H1 (cell line): ENCODE measurements around the gene MDFI. TPM values are rescaled to one million over a fixed set of nuclear protein-coding genes. Genes with fewer than 3 reads are reported as not detected.

Source experiments
- CTCF ChIA-PET: fragments of 300-600 bp; sonication (Branson Sonifier 250); formaldehyde crosslinking; loops from one replicate; lab custom pipeline; 2021; ENCODE audit not compliant: partially characterized antibody; lab: Charles Lee
- POLR2A ChIA-PET: fragments of 300-600 bp; sonication (Branson Sonifier 250); formaldehyde crosslinking; loops from one replicate; lab custom pipeline; 2021; ENCODE audit warnings: inconsistent platforms; ENCODE audit not compliant: partially characterized antibody; lab: Charles Lee
- DNase-seq, 2 experiments: peaks; one replicate each; pipeline versions ENCODE4 v3.0.0 to v3.0.0-alpha.2; 2010 to 2022; ENCODE audit warnings: low spot score in 2 of 2, low read depth in 1 of 2, mixed read lengths in 1 of 2
- FAIRE-seq: peaks from 2 replicates; lab custom pipeline; 2011; peaks lifted over from hg19 to GRCh38; lab: Jason Lieb, UNC
- H2AFZ ChIP-seq: 2 replicates; pipeline ENCODE4 v1.8.1; 2012; ENCODE audit warnings: low read length, inconsistent platforms
- H2AK5ac ChIP-seq: 2 replicates; pipeline ENCODE4 v1.6.1; 2013; ENCODE audit warnings: low read depth, low read length
- H2BK120ac ChIP-seq: replicated peaks from 2 replicates; pipeline ENCODE3; 2013; ENCODE audit warnings: low read depth, low read length, inconsistent platforms
- H2BK12ac ChIP-seq: 2 replicates; pipeline ENCODE4 v1.6.1; 2013; ENCODE audit warnings: low read depth, low read length
- H2BK15ac ChIP-seq: 2 replicates; pipeline ENCODE4 v1.6.1; 2013; ENCODE audit warnings: low read length
- H2BK20ac ChIP-seq: 2 replicates; pipeline ENCODE4 v1.6.1; 2013; ENCODE audit warnings: low read length
- H2BK5ac ChIP-seq: 2 replicates; pipeline ENCODE4 v1.6.1; 2013; ENCODE audit warnings: low read depth, low read length
- H3K14ac ChIP-seq: 2 replicates; pipeline ENCODE4 v1.6.1; 2013; ENCODE audit warnings: inconsistent platforms; ENCODE audit not compliant: insufficient read length
- H3K18ac ChIP-seq: 2 replicates; pipeline ENCODE4 v1.6.1; 2013; ENCODE audit warnings: low read length; ENCODE audit errors: extremely low read depth
- H3K23ac ChIP-seq: 2 replicates; pipeline ENCODE4 v1.6.1; 2013; ENCODE audit warnings: inconsistent platforms; ENCODE audit not compliant: insufficient read length
- H3K23me2 ChIP-seq: 2 replicates; pipeline ENCODE4 v1.6.1; 2013; ENCODE audit warnings: low read depth, low read length
- H3K27ac ChIP-seq: 2 replicates; pipeline ENCODE4 v1.6.1; 2011; ENCODE audit warnings: low read depth, low read length, inconsistent platforms
- H3K27me3 ChIP-seq, 4 experiments: replicated peaks in 1 of 4; 1 replicate in 1 of 4; 2 replicates in 3 of 4; pipeline versions ENCODE4 v1.6.1 to v1.8.1; 2011 to 2013; ENCODE audit warnings: low read length in 3 of 4, mild to moderate bottlenecking in 3 of 4, inconsistent platforms in 2 of 4, mixed read lengths in 2 of 4, moderate library complexity in 1 of 4; ENCODE audit not compliant: control insufficient read depth in 3 of 4, insufficient read depth in 3 of 4; ENCODE audit errors: extremely low read depth in 1 of 4
- H3K36me3 ChIP-seq, 4 experiments: 2 replicates each; pipeline versions ENCODE4 v1.6.1 to v1.8.1; 2011 to 2013; ENCODE audit warnings: mild to moderate bottlenecking in 4 of 4, low read length in 3 of 4, moderate library complexity in 2 of 4, control low read depth in 1 of 4, inconsistent platforms in 1 of 4; ENCODE audit not compliant: insufficient read depth in 4 of 4, control insufficient read depth in 2 of 4
- H3K4ac ChIP-seq: replicated peaks from 2 replicates; pipeline ENCODE3; 2013; ENCODE audit warnings: low read length, low read depth, mixed read lengths, inconsistent platforms; ENCODE audit not compliant: insufficient read length
- H3K4me1 ChIP-seq, 4 experiments: replicated peaks in 1 of 4; 1 replicate in 1 of 4; 2 replicates in 3 of 4; pipeline versions ENCODE4 v1.6.1 to v1.8.1; 2011 to 2013; ENCODE audit warnings: low read length in 3 of 4, inconsistent platforms in 2 of 4, mixed read lengths in 1 of 4; ENCODE audit not compliant: insufficient read depth in 4 of 4, control insufficient read depth in 3 of 4
- H3K4me2 ChIP-seq, 2 experiments: 2 replicates each; pipeline versions ENCODE4 v1.6.1 to v1.8.1; 2011 to 2013; ENCODE audit warnings: low read depth in 2 of 2, low read length in 2 of 2, control low read depth in 1 of 2, inconsistent platforms in 1 of 2, mild to moderate bottlenecking in 1 of 2; ENCODE audit not compliant: insufficient read depth in 1 of 2
- H3K4me3 ChIP-seq, 4 experiments: fragments of 200-600, 300-600 bp in 1 of 4; sonication (generic), shearing (Covaris generic), sonication (Bioruptor Twin) in 1 of 4; 2 replicates each; pipeline versions ENCODE4 v1.5.1 to v1.8.1; 2011 to 2016; ENCODE audit warnings: low read length in 4 of 4, low read depth in 3 of 4, control low read depth in 2 of 4, inconsistent platforms in 2 of 4, mild to moderate bottlenecking in 2 of 4, mixed read lengths in 1 of 4, moderate library complexity in 1 of 4; ENCODE audit not compliant: insufficient read depth in 2 of 4; ENCODE audit errors: extremely low read depth in 1 of 4
- H3K56ac ChIP-seq: replicated peaks from 2 replicates; pipeline ENCODE3; 2013; ENCODE audit warnings: low read depth, mild to moderate bottlenecking, mixed read lengths, low read length, inconsistent platforms; ENCODE audit not compliant: insufficient read length
- H3K79me1 ChIP-seq: 2 replicates; pipeline ENCODE4 v1.6.1; 2013; ENCODE audit warnings: low read depth, low read length, control low read depth
- H3K79me2 ChIP-seq, 2 experiments: 2 replicates each; pipeline versions ENCODE4 v1.6.1 to v1.8.1; 2012 to 2013; ENCODE audit warnings: low read length in 2 of 2, mild to moderate bottlenecking in 2 of 2, inconsistent platforms in 1 of 2; ENCODE audit not compliant: insufficient read depth in 2 of 2, control insufficient read depth in 1 of 2
- H3K9ac ChIP-seq, 4 experiments: replicated peaks in 1 of 4; 1 replicate in 1 of 4; 2 replicates in 3 of 4; pipeline versions ENCODE4 v1.6.1 to v1.8.1; 2011 to 2013; ENCODE audit warnings: low read depth in 3 of 4, low read length in 3 of 4, control low read depth in 2 of 4, mild to moderate bottlenecking in 2 of 4, moderate library complexity in 2 of 4, inconsistent platforms in 1 of 4; ENCODE audit errors: extremely low read depth in 1 of 4
- H3K9me3 ChIP-seq, 2 experiments: 2 replicates each; pipeline versions ENCODE4 v1.6.1 to v1.8.1; 2012 to 2013; ENCODE audit warnings: mild to moderate bottlenecking in 2 of 2, moderate library complexity in 2 of 2, control low read depth in 1 of 2, inconsistent platforms in 1 of 2, low read depth in 1 of 2, low read length in 1 of 2, mixed read lengths in 1 of 2; ENCODE audit not compliant: insufficient read depth in 2 of 2
- H4K20me1 ChIP-seq, 2 experiments: replicated peaks in 1 of 2; 2 replicates each; pipeline versions ENCODE3 to v1.8.1; 2011 to 2013; ENCODE audit warnings: inconsistent platforms in 2 of 2, low read length in 2 of 2, mild to moderate bottlenecking in 1 of 2; ENCODE audit not compliant: insufficient read depth in 2 of 2, control insufficient read depth in 1 of 2
- H4K5ac ChIP-seq: 2 replicates; pipeline ENCODE4 v1.6.1; 2013; ENCODE audit warnings: low read length, low read depth, mixed read lengths, inconsistent platforms; ENCODE audit not compliant: insufficient read length
- H4K8ac ChIP-seq: 2 replicates; pipeline ENCODE4 v1.8.0; 2013; ENCODE audit warnings: mild to moderate bottlenecking, moderate library complexity, low read length, inconsistent platforms; ENCODE audit not compliant: insufficient read depth; ENCODE audit errors: extremely low read depth
- H4K91ac ChIP-seq: replicated peaks from 2 replicates; pipeline ENCODE3; 2013; ENCODE audit warnings: low read length, mixed read lengths, inconsistent platforms; ENCODE audit not compliant: insufficient read length
- ASH2L ChIP-seq: fragments of 200-600, 300-600 bp; sonication (generic); IDR thresholded peaks from one replicate; pipeline ENCODE4 v1.7.1; 2017; ENCODE audit warnings: low read length
- CREB1 ChIP-seq: IDR thresholded peaks from 2 replicates; pipeline ENCODE4 v1.6.1; 2012; ENCODE audit warnings: inconsistent platforms
- FOSL1 ChIP-seq: IDR thresholded peaks from 2 replicates; pipeline ENCODE4 v1.6.1; 2011; ENCODE audit warnings: mild to moderate bottlenecking, low read depth, low read length, moderate library complexity; ENCODE audit not compliant: insufficient read depth
- SIRT6 ChIP-seq: IDR thresholded peaks from one replicate; pipeline ENCODE4 v1.7.1; 2012; ENCODE audit warnings: low read length, inconsistent platforms
- SP1 ChIP-seq: IDR thresholded peaks from 2 replicates; pipeline ENCODE4 v1.6.1; 2011; ENCODE audit warnings: low read depth, low read length
- TAF7 ChIP-seq: optimal IDR thresholded peaks from 2 replicates; pipeline ENCODE3; 2011; ENCODE audit warnings: low read depth, mild to moderate bottlenecking, inconsistent platforms, low read length, moderate library complexity, borderline replicate concordance
- TCF12 ChIP-seq: IDR thresholded peaks from 2 replicates; pipeline ENCODE4 v1.6.1; 2011; ENCODE audit warnings: low read depth, mild to moderate bottlenecking, low read length
- WGBS, 2 experiments: shearing (Covaris generic) in 1 of 2; methylation state at CpG; one replicate each; pipeline versions ENCODE4 v1.1.6 to v1.1.7; 2013 to 2015; ENCODE audit warnings: low lambda C conversion rate in 2 of 2, mixed read lengths in 2 of 2, inconsistent platforms in 1 of 2, low coverage in 1 of 2, missing lambda C conversion rate in 1 of 2; ENCODE audit not compliant: insufficient replicate concordance in 2 of 2, insufficient coverage in 1 of 2, insufficient read length in 1 of 2; ENCODE audit errors: extremely low coverage in 1 of 2, missing lambda C conversion rate in 1 of 2; 5-methylcytosine and 5-hydroxymethylcytosine counted together
- polyA plus RNA-seq, 7 experiments: library from polyadenylated mRNA; depleted of rRNA in 3 of 7; stranded (reverse) in 5 of 7; unstranded in 2 of 7; fragments of >200 nt in 5 of 7; fragments of 200-250 nt in 2 of 7; gene quantifications; 1 replicate in 5 of 7; 2 replicates in 1 of 7; 4 replicates in 1 of 7; pipeline versions ENCODE4 v1.2.1 to v1.2.3, GENCODE V29; 2011 to 2013; ENCODE audit warnings: missing spikeins in 2 of 7, mixed read lengths in 2 of 7
- total RNA-seq: library from RNA; stranded (reverse); fragmentation: NEBNext Ultra II Directional; extraction: Animal tissue kit (Norgen Biotek cat#: 25700); gene quantifications from 2 replicates; pipeline ENCODE4 v1.2.1, GENCODE V29; 2021

MDFI gene
- total and polyA plus RNA-seq, 2 of the 8 experiments (the other 6 are each of a cell fraction or from before 2014, with no cell fraction given) = 41.0 to 65.6 TPM

- Histone ChIP-seq H3K23ac (no peak overlapping the region), H2BK5ac (no peak overlapping the region), H3K23me2 (no peaks in the 10 kb centered on the region), H3K79me2 (no peaks in the 10 kb centered on the region), H3K14ac (no peak overlapping the region), H3K36me3 (no peaks in the 10 kb centered on the region), H3K27me3 (no peaks in the 10 kb centered on the region; a peak in 1 of 7 replicates)
- DNase-seq = no peak
- TF ChIP-seq TCF12 (no peak), CREB1 (no peak), FOSL1 (no peak), SIRT6 (no peak), SP1 (no peak), TAF7 (no peak), ASH2L (no peak)
- TF ChIP-seq, all 59 proteins: peak for 0
- Histone ChIP-seq H2BK15ac (no peak overlapping the region), H3K79me1 (no peaks in the 10 kb centered on the region), H3K56ac (no peak overlapping the region), H4K91ac (no peak overlapping the region), H3K9ac (no peak overlapping the region), H2BK20ac (no peak overlapping the region), H4K8ac (no peak overlapping the region), H3K18ac (no peak overlapping the region), H3K4me3 (no peak overlapping the region), H2AK5ac (no peak overlapping the region), H3K9me3 (no peaks in the 10 kb centered on the region), H2AFZ (no peak overlapping the region), H3K4ac (no peak overlapping the region), H4K20me1 (no peaks in the 10 kb centered on the region), H2BK12ac (no peak overlapping the region), H2BK120ac (no peak overlapping the region), H4K5ac (no peak overlapping the region), H3K4me2 (no peak overlapping the region), H3K4me1 (peaks cover 0 to 8% (median 2%) of the 10 kb centered on the region in 4 experiments; a peak in 5 of 7 replicates), H3K27ac (no peak overlapping the region)
- FAIRE-seq = no peak
- CTCF ChIA-PET = interaction anchor here (0.5 to 12.5 kb wide), 5 partner anchors 8 to 1759 kb away, joined by 3 to 181 read pairs (median 4); no protein-coding TSS in a partner anchor
- POLR2A ChIA-PET = no interaction called here
- WGBS, 2 experiments = 82% methylated on average over 15 of the region's 15 CpGs; no CpG with 5 or more reads in 1 of the 2 experiments
These were observed 59.9 kb downstream of the MDFI start for GRCh38 chr6:41697861-41698781.
